ENCODE measurements around the gene KLHDC7B.

GRCh38 chr22:50507991-50508884, 37.5 kb upstream of the KLHDC7B start, which contains the start of gene NCAPH2:
- TF ChIP-seq, protein P1, sequence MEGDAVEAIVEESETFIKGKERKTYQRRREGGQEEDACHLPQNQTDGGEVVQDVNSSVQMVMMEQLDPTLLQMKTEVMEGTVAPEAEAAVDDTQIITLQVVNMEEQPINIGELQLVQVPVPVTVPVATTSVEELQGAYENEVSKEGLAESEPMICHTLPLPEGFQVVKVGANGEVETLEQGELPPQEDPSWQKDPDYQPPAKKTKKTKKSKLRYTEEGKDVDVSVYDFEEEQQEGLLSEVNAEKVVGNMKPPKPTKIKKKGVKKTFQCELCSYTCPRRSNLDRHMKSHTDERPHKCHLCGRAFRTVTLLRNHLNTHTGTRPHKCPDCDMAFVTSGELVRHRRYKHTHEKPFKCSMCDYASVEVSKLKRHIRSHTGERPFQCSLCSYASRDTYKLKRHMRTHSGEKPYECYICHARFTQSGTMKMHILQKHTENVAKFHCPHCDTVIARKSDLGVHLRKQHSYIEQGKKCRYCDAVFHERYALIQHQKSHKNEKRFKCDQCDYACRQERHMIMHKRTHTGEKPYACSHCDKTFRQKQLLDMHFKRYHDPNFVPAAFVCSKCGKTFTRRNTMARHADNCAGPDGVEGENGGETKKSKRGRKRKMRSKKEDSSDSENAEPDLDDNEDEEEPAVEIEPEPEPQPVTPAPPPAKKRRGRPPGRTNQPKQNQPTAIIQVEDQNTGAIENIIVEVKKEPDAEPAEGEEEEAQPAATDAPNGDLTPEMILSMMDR (IDR thresholded peaks at IDR 0.05; ENCODE audit: low read depth, low read length) = no peak
- TF ChIP-seq EZH2phosphoT487 (IDR thresholded peaks at IDR 0.05; ENCODE audit: low read depth) = no peak

Measured in OCI-LY3 (cell line).